Femur (tissue), 1 donor: ENCODE measurements around the gene KIF15.
A peak's percentile ranks its signal among the peaks of the same experiment; 100 is the strongest.
"Not testable (repeated sequence)": the region's sequence is repeated elsewhere in the genome, so short reads cannot be mapped to it uniquely, and the experiment has no call there.

Experiments
- DNase-seq: peaks from one replicate; pipeline ENCODE4 v3.0.0-alpha.2; 2017

KIF15 gene

GRCh38 chr3:44761424-44762169 lies at the start of gene KIF15, which contains the start of gene KIAA1143:
Gene KIF15, plus strand, starts transcription at chr3:44761794. Its CDS starts 72 bp downstream, at chr3:44761866.
Gene KIAA1143, minus strand, starts transcription at chr3:44761619. Its CDS starts 17 bp downstream, at chr3:44761602.
- DNase-seq, result peak; percentile 98

DNA sequence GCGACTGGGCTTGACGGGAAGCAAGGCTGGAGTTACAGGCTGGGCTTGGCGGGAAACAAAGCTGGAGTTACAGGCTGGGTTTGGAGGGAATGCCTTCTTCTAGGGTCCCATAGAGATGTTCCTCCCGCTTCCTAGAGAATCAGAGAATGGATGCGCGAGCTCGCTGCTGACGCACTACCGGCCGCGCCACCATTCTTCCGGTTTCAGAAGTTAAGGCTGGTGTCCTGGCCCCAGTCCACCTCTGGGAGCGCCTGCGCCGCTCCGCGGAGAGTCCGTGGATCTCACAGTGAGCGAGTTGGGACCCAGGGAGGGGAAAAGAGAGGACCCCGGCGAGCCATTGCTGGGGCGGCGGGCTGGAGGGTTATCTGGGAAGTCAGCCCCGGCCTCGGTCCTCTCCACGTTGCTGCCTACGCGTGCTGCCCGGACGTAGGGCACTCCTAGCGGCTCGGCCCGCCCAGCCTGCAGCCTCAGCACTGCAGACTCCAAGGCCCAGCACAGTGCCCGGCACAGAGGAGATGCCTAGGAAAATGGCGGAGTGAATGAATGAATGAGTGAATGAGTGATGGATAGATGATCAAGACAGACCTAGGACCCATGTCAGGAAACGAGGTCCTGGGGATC lies 49.0 kb upstream of the KIF15 start, which contains the start of gene ZNF502:
TSS of gene ZNF502 (plus strand) at position 206 of the 621 bp plus-strand sequence. CDS start 7,602 bp downstream, outside the sequence.
- peak; percentile 94 for DNase-seq

DNA sequence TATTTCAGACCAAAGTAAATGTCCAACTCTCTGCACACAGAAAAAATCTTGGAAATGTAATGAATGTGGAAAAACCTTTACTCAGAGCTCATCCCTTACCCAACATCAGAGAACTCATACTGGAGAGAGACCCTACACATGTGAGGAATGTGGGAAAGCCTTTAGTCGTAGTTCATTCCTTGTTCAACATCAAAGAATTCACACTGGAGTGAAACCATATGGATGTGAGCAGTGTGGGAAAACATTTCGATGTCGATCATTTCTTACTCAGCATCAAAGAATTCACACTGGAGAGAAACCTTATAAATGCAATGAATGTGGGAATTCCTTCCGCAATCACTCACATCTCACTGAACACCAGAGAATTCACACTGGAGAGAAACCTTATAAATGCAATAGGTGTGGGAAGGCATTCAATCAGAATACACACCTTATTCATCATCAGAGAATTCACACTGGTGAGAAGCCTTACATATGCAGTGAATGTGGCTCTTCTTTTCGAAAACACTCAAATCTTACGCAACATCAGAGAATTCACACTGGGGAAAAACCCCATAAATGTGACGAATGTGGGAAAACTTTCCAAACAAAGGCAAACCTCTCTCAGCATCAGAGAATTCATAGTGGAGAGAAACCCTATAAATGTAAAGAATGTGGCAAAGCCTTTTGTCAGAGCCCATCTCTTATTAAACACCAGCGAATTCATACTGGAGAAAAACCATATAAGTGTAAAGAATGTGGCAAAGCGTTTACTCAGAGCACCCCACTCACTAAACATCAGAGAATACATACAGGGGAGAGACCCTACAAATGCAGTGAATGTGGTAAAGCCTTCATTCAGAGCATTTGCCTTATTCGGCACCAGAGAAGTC lies 40.1 kb upstream of the KIF15 start:
- DNase-seq, result no peak

DNA sequence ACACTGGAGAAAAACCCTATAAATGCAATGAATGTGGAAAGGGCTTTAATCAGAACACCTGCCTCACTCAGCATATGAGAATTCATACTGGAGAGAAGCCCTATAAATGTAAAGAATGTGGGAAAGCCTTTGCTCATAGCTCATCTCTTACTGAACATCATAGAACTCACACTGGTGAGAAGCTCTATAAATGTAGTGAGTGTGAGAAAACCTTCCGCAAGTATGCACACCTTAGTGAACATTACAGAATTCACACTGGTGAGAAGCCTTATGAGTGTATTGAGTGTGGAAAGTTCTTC lies 39.5 kb upstream of the KIF15 start:
- DNase-seq, result no peak

- peak; percentile 96 for DNase-seq
These were observed 32.1 kb upstream of the KIF15 start, which contains the start of gene ZNF501 for GRCh38 chr3:44729384-44729910. Gene ZNF501, plus strand, starts transcription at chr3:44729635. Its CDS starts 4,787 bp downstream, at chr3:44734422.

- DNase-seq, result no peak
These were observed 26.9 kb upstream of the KIF15 start for GRCh38 chr3:44734646-44735168.

DNA sequence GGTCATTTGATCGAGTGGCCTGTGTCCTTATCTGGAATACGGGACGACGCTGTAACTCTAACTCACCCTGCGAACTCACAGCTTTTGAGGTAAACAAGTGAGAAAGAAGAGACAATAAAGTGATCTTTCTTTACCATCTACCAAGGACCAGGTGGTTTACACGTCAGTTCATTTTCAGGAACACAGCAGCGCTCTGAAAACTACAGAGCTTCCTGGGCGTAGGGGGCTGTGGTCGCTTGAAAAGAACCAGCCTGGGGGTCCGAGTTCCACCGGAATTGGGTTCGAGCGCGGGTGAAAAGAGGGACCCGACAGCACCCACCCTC lies 532 bp upstream of the KIF15 start:
- no peak for DNase-seq

DNA sequence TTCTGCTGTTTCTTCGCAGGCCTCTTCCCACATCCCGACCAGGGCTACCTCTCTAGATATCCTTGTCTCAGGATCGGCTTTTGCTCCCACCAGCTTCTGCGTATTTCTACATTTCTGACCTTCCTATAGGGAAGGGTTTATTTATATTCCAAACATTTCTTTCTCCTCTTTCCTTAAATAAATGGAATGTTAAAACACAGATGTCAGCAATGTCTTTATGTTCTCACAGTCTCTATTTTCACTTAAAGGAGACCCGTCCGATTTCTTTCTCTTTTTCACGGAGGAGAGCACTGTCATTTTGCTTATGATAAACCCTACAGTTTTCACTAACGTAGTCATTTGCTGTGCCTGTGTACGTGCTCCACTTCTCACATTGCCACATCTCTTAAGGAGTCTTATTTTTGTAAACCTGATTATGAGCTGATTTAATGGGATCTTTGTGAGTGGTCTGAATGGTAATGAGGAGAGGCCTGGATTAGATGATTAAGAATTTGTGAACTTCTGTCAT lies 630 bp downstream of the KIF15 start:
- no peak for DNase-seq

- DNase-seq, result no peak
These were observed 1.1 kb downstream of the KIF15 start for GRCh38 chr3:44762690-44763089.

DNA sequence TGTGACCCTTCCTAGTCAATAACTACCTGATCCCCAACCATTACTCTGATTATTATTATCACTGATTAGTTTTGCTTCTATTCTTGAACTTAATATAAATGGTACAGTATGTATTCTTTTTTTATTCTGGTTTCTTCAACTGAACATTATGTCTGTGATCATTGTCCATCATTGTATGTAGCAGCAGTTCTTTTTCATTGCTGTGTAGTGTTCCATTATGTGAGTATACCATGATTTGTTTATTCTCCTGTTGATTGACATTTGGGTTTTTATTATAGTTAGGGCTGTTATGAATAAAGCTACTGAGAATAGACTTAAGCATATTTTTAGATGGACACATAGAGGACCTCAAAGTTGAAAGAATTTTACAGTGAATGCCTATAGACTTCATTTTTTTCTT lies 2.7 kb downstream of the KIF15 start:
- DNase-seq, result no peak

GRCh38 chr3:44771424-44772098 lies 10.0 kb downstream of the KIF15 start:
- DNase-seq, result no peak

DNA sequence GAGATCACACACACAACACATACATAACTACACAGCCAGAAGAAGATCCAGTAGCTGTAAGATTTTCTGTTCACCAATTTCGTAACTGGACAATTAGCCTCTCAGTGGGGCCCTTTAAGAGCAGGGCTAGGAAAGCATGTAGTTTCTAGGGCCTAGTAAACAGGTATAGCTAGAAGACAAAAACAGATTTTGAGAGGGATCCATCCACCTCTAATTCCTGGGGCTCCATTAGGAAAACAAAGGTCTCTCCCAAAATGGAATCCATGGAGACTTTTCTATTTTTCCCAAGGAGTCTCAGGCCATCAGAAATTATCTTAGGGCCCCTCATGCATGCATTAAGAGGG lies 10.5 kb downstream of the KIF15 start:
- no peak for DNase-seq

GRCh38 chr3:44782891-44783290 lies 21.3 kb downstream of the KIF15 start:
- no peak for DNase-seq

- DNase-seq, result no peak
These were observed 33.6 kb downstream of the KIF15 start for GRCh38 chr3:44795197-44795596.

DNA sequence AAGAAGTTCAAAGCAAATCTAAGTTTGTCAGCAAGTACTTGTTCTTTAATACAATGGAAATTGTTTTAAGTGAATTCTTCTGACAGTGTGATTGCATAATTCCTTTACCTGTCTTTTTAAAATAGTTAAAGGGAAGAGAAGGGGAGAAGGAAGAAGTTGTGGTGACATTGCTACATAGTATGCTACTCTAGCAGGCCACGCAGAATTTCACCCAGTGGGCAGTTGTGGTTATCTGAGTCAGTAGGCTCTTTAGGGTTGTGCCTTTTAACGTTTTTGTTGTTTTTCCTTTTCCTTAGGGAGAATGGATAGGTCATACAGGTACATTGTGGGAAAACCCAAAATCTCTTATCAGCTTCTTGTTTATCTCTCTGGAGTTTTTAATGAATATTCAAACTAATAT lies 40.4 kb downstream of the KIF15 start:
- no peak for DNase-seq

DNA sequence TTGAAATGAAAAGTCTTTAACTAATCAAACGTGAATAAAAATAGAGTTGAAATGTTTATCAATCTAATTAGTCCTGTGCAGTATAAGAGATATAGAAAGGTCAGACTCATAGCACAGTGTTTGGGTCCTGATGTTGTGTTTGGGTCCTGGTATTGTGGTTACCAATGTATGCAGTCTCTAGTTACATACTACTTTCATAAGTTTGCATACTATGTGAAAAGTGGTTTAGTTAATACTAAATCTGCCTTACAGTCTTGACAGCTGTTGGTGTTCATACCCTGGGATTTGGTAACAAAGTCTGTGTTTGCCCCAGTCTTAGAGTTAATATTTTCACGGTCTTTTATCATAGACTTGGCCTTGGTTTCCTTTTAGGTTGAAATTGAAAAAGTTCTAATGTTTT lies 41.7 kb downstream of the KIF15 start:
- no peak for DNase-seq

GRCh38 chr3:44805960-44806359 lies 44.4 kb downstream of the KIF15 start:
- DNase-seq, result no peak

DNA sequence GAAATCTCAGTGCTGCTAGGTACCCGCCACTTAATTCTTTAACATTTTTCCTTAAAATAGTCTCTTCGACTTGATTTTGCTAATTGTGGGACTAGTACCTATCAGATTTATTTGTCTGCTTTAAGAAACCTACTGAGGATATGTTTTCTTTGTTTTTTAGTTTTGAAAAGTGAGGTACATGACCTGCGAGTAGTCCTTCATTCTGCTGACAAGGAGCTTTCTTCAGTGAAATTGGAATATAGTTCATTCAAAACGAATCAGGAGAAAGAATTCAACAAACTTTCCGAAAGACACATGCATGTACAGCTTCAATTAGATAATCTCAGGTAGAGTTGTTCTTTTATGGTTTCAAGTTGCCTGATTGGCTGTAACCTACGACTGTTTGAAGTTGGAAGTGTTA lies 53.2 kb downstream of the KIF15 start:
- DNase-seq, result no peak

DNA sequence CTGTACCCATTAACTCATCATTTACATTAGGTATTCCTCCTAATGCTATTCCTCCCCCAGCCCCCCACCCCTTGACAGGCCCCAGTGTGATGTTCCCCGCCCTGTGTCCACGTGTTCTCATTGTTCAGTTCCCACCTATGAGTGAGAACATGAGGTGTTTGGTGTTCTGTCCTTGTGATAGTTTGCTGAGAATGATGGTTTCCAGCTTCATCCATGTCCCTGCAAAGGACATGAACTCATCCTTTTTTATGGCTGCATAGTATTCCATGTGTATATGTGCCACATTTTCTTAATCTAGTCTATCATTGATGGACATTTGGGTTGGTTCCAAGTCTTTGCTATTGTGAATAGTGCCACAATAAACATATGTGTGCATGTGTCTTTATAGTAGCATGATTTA lies 54.7 kb downstream of the KIF15 start:
- not testable (repeated sequence) for DNase-seq

- not testable (repeated sequence) for DNase-seq
These were observed 59.6 kb downstream of the KIF15 start for GRCh38 chr3:44821206-44821605.

DNA sequence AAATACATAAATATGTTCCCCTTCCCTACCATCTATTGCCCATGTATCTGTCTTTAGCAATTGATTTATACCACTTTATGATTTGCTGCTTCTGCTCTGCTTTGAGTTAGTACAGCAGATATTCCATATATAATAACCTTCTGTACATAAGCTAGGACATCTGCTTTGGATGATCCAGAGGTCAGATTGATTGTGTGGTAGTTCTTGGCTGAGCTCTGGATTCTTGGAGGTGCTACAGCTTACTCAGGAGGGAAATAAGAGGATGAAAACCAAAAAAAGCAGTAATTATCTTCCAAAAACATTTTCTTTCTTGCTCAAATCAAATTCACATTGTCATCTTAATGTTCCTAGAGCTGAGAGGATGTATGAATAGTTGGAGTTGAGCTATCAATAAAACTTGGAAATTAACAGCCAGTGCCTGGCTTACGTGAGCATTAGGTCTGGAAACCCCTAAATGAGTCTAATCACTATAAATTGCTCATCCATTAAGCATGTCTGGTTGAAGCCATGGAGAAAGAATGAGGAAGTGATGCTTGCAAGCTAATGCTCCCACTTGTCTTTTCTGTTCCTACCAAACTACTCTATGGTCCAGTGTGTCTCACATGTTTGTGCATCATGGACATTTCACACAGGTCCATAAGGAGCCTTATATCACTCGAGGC lies 63.8 kb downstream of the KIF15 start:
- no peak for DNase-seq

GRCh38 chr3:44827196-44827595 lies 65.6 kb downstream of the KIF15 start:
- DNase-seq, result no peak
